ENCODE data around the gene INPP4A.

Gene INPP4A

GRCh38 chr2:98474979-98475632, 30.4 kb downstream of the INPP4A start:
- no peak overlapping the region for H3K27ac ChIP-seq
- TF ChIP-seq EZH2 (IDR thresholded peaks at IDR 0.05), result no peak
- no peak for TF ChIP-seq POLR2AphosphoS5 (IDR thresholded peaks at IDR 0.05; ENCODE audit: borderline replicate concordance, low read depth, low read length)
- no peak for TF ChIP-seq FOXP2 (optimal IDR thresholded peaks at IDR 0.05; ENCODE audit: control extremely low read depth, extremely low read length, insufficient read depth)
- DNase-seq (ENCODE audit: low read depth, low spot score), result no peak
- H3K9ac ChIP-seq (ENCODE audit: insufficient read length), result no peak overlapping the region
- no peaks in the 10 kb centered on the region for H3K9me3 ChIP-seq (ENCODE audit: low read depth, low read length)
- no peaks in the 10 kb centered on the region for H3K36me3 ChIP-seq (ENCODE audit: insufficient read depth, low read length)
- H3K4me3 ChIP-seq, result no peak overlapping the region

- no peak for TF ChIP-seq FOXP2 (optimal IDR thresholded peaks at IDR 0.05; ENCODE audit: control extremely low read depth, extremely low read length, insufficient read depth)
- no peak for TF ChIP-seq POLR2AphosphoS5 (IDR thresholded peaks at IDR 0.05; ENCODE audit: borderline replicate concordance, low read depth, low read length)
- TF ChIP-seq EZH2 (IDR thresholded peaks at IDR 0.05), result no peak
- Histone ChIP-seq H3K36me3 (ENCODE audit: insufficient read depth, low read length) (no peaks in the 10 kb centered on the region), H3K27ac (no peak overlapping the region), H3K4me3 (no peak overlapping the region), H3K9me3 (ENCODE audit: low read depth, low read length) (no peaks in the 10 kb centered on the region), H3K9ac (ENCODE audit: insufficient read length) (no peak overlapping the region)
- no peak for DNase-seq (ENCODE audit: low read depth, low spot score)
Measured at GRCh38 chr2:98476192-98476868, 31.7 kb downstream of the INPP4A start.

GRCh38 chr2:98477036-98477435, 32.4 kb downstream of the INPP4A start:
- no peak overlapping the region for H3K27ac ChIP-seq
- TF ChIP-seq EZH2 (IDR thresholded peaks at IDR 0.05), result no peak
- H3K9ac ChIP-seq (ENCODE audit: insufficient read length), result no peak overlapping the region
- DNase-seq (ENCODE audit: low read depth, low spot score), result no peak
- no peaks in the 10 kb centered on the region for H3K36me3 ChIP-seq (ENCODE audit: insufficient read depth, low read length)
- no peak overlapping the region for H3K4me3 ChIP-seq
- H3K9me3 ChIP-seq (ENCODE audit: low read depth, low read length), result no peaks in the 10 kb centered on the region

GRCh38 chr2:98477506-98477905, 32.8 kb downstream of the INPP4A start:
- Histone ChIP-seq H3K9ac (ENCODE audit: insufficient read length) (no peak overlapping the region), H3K36me3 (ENCODE audit: insufficient read depth, low read length) (no peaks in the 10 kb centered on the region), H3K4me3 (no peak overlapping the region), H3K9me3 (ENCODE audit: low read depth, low read length) (no peaks in the 10 kb centered on the region), H3K27ac (no peak overlapping the region)
- TF ChIP-seq POLR2AphosphoS5 (IDR thresholded peaks at IDR 0.05; ENCODE audit: borderline replicate concordance, low read depth, low read length) (no peak), FOXP2 (optimal IDR thresholded peaks at IDR 0.05; ENCODE audit: control extremely low read depth, extremely low read length, insufficient read depth) (no peak), EZH2 (IDR thresholded peaks at IDR 0.05) (no peak)
- no peak for DNase-seq (ENCODE audit: low read depth, low spot score)

- Histone ChIP-seq H3K4me3 (no peak overlapping the region), H3K27ac (no peak overlapping the region), H3K9me3 (ENCODE audit: low read depth, low read length) (no peaks in the 10 kb centered on the region), H3K36me3 (ENCODE audit: insufficient read depth, low read length) (no peaks in the 10 kb centered on the region), H3K9ac (ENCODE audit: insufficient read length) (no peak overlapping the region)
- TF ChIP-seq EZH2 (IDR thresholded peaks at IDR 0.05), result no peak
- no peak for TF ChIP-seq FOXP2 (optimal IDR thresholded peaks at IDR 0.05; ENCODE audit: control extremely low read depth, extremely low read length, insufficient read depth)
- TF ChIP-seq POLR2AphosphoS5 (IDR thresholded peaks at IDR 0.05; ENCODE audit: borderline replicate concordance, low read depth, low read length), result no peak
- no peak for DNase-seq (ENCODE audit: low read depth, low spot score)
Measured at GRCh38 chr2:98478088-98478551, 33.5 kb downstream of the INPP4A start.

- no peak overlapping the region for H3K4me3 ChIP-seq
- DNase-seq (ENCODE audit: low read depth, low spot score), result no peak
- H3K9me3 ChIP-seq (ENCODE audit: low read depth, low read length), result no peaks in the 10 kb centered on the region
- no peak overlapping the region for H3K27ac ChIP-seq
- TF ChIP-seq FOXP2 (optimal IDR thresholded peaks at IDR 0.05; ENCODE audit: control extremely low read depth, extremely low read length, insufficient read depth) (no peak), POLR2AphosphoS5 (IDR thresholded peaks at IDR 0.05; ENCODE audit: borderline replicate concordance, low read depth, low read length) (no peak), EZH2 (IDR thresholded peaks at IDR 0.05) (no peak)
- H3K9ac ChIP-seq (ENCODE audit: insufficient read length), result no peak overlapping the region
- H3K36me3 ChIP-seq (ENCODE audit: insufficient read depth, low read length), result no peaks in the 10 kb centered on the region
Measured at GRCh38 chr2:98478907-98479306, 34.2 kb downstream of the INPP4A start.

GRCh38 chr2:98479371-98479770, 34.7 kb downstream of the INPP4A start:
- H3K9ac ChIP-seq (ENCODE audit: insufficient read length), result no peak overlapping the region

GRCh38 chr2:98479959-98480524, 35.4 kb downstream of the INPP4A start:
- Histone ChIP-seq H3K36me3 (ENCODE audit: insufficient read depth, low read length) (no peaks in the 10 kb centered on the region), H3K27ac (no peak overlapping the region), H3K9me3 (ENCODE audit: low read depth, low read length) (no peaks in the 10 kb centered on the region), H3K4me3 (no peak overlapping the region; the same call in 1 of the 2 replicates), H3K9ac (ENCODE audit: insufficient read length) (no peak overlapping the region)
- DNase-seq (ENCODE audit: low read depth, low spot score), result peak; percentile 40
- no peak for TF ChIP-seq EZH2 (IDR thresholded peaks at IDR 0.05)
- TF ChIP-seq POLR2AphosphoS5 (IDR thresholded peaks at IDR 0.05; ENCODE audit: borderline replicate concordance, low read depth, low read length), result no peak
- no peak for TF ChIP-seq FOXP2 (optimal IDR thresholded peaks at IDR 0.05; ENCODE audit: control extremely low read depth, extremely low read length, insufficient read depth)

More at GRCh38 chr2:98479371-98479770, 34.7 kb downstream of the INPP4A start:
- H3K36me3 ChIP-seq (ENCODE audit: insufficient read depth, low read length), result no peaks in the 10 kb centered on the region
- H3K27ac ChIP-seq, result no peak overlapping the region
- DNase-seq (ENCODE audit: low read depth, low spot score), result no peak
- H3K9me3 ChIP-seq (ENCODE audit: low read depth, low read length), result no peaks in the 10 kb centered on the region
- TF ChIP-seq FOXP2 (optimal IDR thresholded peaks at IDR 0.05; ENCODE audit: control extremely low read depth, extremely low read length, insufficient read depth) (no peak), POLR2AphosphoS5 (IDR thresholded peaks at IDR 0.05; ENCODE audit: borderline replicate concordance, low read depth, low read length) (no peak), EZH2 (IDR thresholded peaks at IDR 0.05) (no peak)
- no peak overlapping the region for H3K4me3 ChIP-seq
